MM.1S (cell line): Measurements from ENCODE around the gene CLMN.
A peak's percentile ranks its signal among the peaks of the same experiment; 100 is the strongest.

Source experiments
- DNase-seq: peaks from one replicate; pipeline ENCODE4 v3.0.0-alpha.2; 2015
- H2AFZ ChIP-seq: fragments of 300-600 bp; sonication (generic); 2 replicates; pipeline ENCODE4 v1.6.0; 2016; ENCODE audit warnings: antibody characterized with exemption, low read length
- H3F3A ChIP-seq: fragments of 300-600 bp; sonication (generic); 2 replicates; pipeline ENCODE4 v1.6.1; 2016; ENCODE audit warnings: mild to moderate bottlenecking, antibody characterized with exemption, low read length, moderate library complexity, mixed read lengths; ENCODE audit not compliant: insufficient read depth
- H3K27ac ChIP-seq: fragments of 300-600 bp; sonication (generic); 2 replicates; pipeline ENCODE4 v1.5.1; 2016; ENCODE audit warnings: mild to moderate bottlenecking, low read length
- H3K27me3 ChIP-seq: fragments of 300-600 bp; sonication (generic); replicated peaks from 2 replicates; pipeline ENCODE4 v1.6.0; 2016; ENCODE audit warnings: low read length; ENCODE audit not compliant: insufficient read depth
- H3K36me3 ChIP-seq: fragments of 300-600 bp; sonication (generic); replicated peaks from 2 replicates; pipeline ENCODE4 v1.6.1; 2016; ENCODE audit warnings: mild to moderate bottlenecking, low read length, mixed read lengths; ENCODE audit not compliant: insufficient read depth
- H3K4me1 ChIP-seq: fragments of 300-600 bp; sonication (generic); 2 replicates; pipeline ENCODE4 v1.6.1; 2016; ENCODE audit warnings: low read length, mixed read lengths
- H3K4me2 ChIP-seq: fragments of 300-600 bp; sonication (generic); 2 replicates; pipeline ENCODE4 v1.6.0; 2016; ENCODE audit warnings: low read depth, low read length
- H3K4me3 ChIP-seq: fragments of 300-600 bp; sonication (generic); 2 replicates; pipeline ENCODE4 v1.5.1; 2016; ENCODE audit warnings: low read length, mixed read lengths
- H3K79me2 ChIP-seq: fragments of 300-600 bp; sonication (generic); 2 replicates; pipeline ENCODE4 v1.6.1; 2016; ENCODE audit warnings: mixed run types, low read length, mixed read lengths
- H3K9ac ChIP-seq: fragments of 300-600 bp; sonication (generic); 2 replicates; pipeline ENCODE4 v1.6.1; 2016; ENCODE audit warnings: low read length, mixed read lengths
- H3K9me2 ChIP-seq: fragments of 300-600 bp; sonication (generic); replicated peaks from 2 replicates; pipeline ENCODE4 v1.6.1; 2016; ENCODE audit warnings: mild to moderate bottlenecking, low read length, mixed read lengths; ENCODE audit not compliant: insufficient read depth
- H3K9me3 ChIP-seq: fragments of 300-600 bp; sonication (generic); replicated peaks from 2 replicates; pipeline ENCODE4 v1.6.1; 2016; ENCODE audit warnings: mild to moderate bottlenecking, low read length, mixed read lengths; ENCODE audit not compliant: insufficient read depth
- H4K20me1 ChIP-seq: fragments of 300-600 bp; sonication (generic); 2 replicates; pipeline ENCODE4 v1.6.1; 2016; ENCODE audit warnings: mild to moderate bottlenecking, low read length, moderate library complexity, mixed read lengths; ENCODE audit not compliant: insufficient read depth
- EZH2 ChIP-seq: fragments of 300-600 bp; sonication (generic); optimal IDR thresholded peaks from 2 replicates; pipeline ENCODE3; 2017; ENCODE audit warnings: low read depth, mild to moderate bottlenecking, antibody characterized with exemption, low read length, mixed read lengths
- EZH2phosphoT487 ChIP-seq: fragments of 300-600 bp; sonication (generic); IDR thresholded peaks from 2 replicates; pipeline ENCODE4 v1.6.1; 2018; ENCODE audit warnings: antibody characterized with exemption, low read length
- TF ChIP-seq, protein P1 (sequence below): fragments of 300-600 bp; sonication (generic); IDR thresholded peaks from 2 replicates; pipeline ENCODE4 v1.5.1; 2016; ENCODE audit warnings: antibody characterized with exemption, low read length, mixed read lengths

The CLMN gene

DNA sequence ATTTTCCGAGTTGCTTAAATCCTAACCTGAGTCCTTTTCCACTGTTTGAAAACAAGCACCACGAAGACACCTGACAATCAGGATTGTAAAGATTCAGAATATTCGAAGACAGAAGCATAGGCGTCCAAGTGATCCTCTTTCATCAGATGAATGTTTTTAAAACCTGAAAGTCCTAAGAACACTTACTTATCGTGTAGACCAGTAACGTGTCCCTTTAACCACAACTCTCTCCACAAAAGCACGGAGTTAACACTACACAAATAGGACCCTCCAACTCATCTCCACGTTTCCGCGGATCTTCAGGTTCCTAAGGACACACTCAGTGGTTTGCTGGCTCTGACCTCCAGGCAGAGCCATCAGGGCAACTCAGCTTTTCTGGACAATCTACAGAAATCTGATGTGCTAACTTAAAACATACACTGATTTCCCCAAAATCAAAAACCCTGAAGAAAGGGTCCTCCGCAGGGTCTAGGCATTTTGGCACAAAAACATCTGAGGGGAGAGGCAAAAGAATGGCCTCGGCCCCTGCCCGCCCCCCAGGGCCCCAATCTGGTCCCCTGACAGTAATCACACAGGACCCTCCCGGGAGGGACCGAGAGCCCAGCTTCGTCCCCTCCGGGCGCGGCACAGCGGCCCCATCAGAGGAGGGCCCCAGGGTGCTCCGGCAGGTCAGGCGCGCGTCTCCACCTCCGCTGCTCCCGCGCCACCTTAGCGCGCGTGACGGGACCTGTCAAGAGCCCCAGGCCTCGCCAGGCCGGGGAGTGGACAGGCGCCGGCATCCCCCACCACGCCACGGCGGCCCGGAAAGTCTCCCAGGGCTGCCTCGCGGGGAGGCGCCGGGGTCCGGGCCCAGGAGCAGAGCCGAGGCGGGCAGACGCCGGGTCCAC is 163.3 kb downstream of the CLMN start:
- H3K4me1 ChIP-seq = no peaks in the 10 kb centered on the region; the same call in 1 of the 2 replicates
- no peaks in the 10 kb centered on the region for H3K36me3 ChIP-seq
- no peaks in the 10 kb centered on the region for H3K27me3 ChIP-seq
- H2AFZ ChIP-seq = no peak overlapping the region
- peak overlapping the region; percentile 72 for H3K4me3 ChIP-seq
- peaks cover 53% of the 10 kb centered on the region for H3K79me2 ChIP-seq
- no peak overlapping the region for H3K27ac ChIP-seq
- H3K4me2 ChIP-seq = peak overlapping the region; percentile 88
- DNase-seq = peak; percentile 7
- H3F3A ChIP-seq = no peaks in the 10 kb centered on the region
- TF ChIP-seq EZH2phosphoT487 = no peak
- TF ChIP-seq EZH2 = no peak
- TF ChIP-seq, protein P1, sequence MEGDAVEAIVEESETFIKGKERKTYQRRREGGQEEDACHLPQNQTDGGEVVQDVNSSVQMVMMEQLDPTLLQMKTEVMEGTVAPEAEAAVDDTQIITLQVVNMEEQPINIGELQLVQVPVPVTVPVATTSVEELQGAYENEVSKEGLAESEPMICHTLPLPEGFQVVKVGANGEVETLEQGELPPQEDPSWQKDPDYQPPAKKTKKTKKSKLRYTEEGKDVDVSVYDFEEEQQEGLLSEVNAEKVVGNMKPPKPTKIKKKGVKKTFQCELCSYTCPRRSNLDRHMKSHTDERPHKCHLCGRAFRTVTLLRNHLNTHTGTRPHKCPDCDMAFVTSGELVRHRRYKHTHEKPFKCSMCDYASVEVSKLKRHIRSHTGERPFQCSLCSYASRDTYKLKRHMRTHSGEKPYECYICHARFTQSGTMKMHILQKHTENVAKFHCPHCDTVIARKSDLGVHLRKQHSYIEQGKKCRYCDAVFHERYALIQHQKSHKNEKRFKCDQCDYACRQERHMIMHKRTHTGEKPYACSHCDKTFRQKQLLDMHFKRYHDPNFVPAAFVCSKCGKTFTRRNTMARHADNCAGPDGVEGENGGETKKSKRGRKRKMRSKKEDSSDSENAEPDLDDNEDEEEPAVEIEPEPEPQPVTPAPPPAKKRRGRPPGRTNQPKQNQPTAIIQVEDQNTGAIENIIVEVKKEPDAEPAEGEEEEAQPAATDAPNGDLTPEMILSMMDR = no peak
- no peaks in the 10 kb centered on the region for H3K9me3 ChIP-seq
- no peaks in the 10 kb centered on the region for H4K20me1 ChIP-seq
- no peaks in the 10 kb centered on the region for H3K9me2 ChIP-seq
- H3K9ac ChIP-seq = peak overlapping the region; percentile 73

DNA sequence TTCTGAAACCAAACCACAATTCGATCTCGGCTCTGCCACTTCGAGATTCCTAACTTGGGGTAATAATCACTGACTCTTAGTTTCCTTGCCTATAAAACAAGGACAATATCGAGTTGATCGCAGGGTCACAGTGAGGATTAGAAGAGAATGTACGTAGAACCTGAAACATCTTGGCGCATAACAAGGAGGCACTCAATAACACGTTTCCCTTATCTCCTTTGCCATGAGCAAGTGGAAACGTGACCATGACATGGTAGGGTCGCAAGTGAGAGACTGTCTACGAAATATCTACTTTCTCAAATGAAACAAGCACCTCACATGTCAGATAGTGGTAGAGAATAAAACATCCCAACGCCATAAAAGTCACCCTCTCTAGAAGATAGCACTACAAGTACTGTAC is 164.7 kb downstream of the CLMN start:
- TF ChIP-seq, protein P1 = no peak
- TF ChIP-seq EZH2phosphoT487 = no peak
- no peak for TF ChIP-seq EZH2
- no peak overlapping the region for H3K4me2 ChIP-seq
- H3K4me1 ChIP-seq = no peaks in the 10 kb centered on the region; the same call in 1 of the 2 replicates
- H2AFZ ChIP-seq = no peak overlapping the region
- no peaks in the 10 kb centered on the region for H3F3A ChIP-seq
- H3K36me3 ChIP-seq = no peaks in the 10 kb centered on the region
- H3K27me3 ChIP-seq = no peaks in the 10 kb centered on the region
- no peaks in the 10 kb centered on the region for H4K20me1 ChIP-seq
- H3K4me3 ChIP-seq = no peak overlapping the region
- H3K27ac ChIP-seq = no peak overlapping the region
- H3K9me2 ChIP-seq = no peaks in the 10 kb centered on the region
- DNase-seq = no peak
- H3K9me3 ChIP-seq = no peaks in the 10 kb centered on the region
- no peak overlapping the region for H3K9ac ChIP-seq
- H3K79me2 ChIP-seq = peaks cover 67% of the 10 kb centered on the region

DNA sequence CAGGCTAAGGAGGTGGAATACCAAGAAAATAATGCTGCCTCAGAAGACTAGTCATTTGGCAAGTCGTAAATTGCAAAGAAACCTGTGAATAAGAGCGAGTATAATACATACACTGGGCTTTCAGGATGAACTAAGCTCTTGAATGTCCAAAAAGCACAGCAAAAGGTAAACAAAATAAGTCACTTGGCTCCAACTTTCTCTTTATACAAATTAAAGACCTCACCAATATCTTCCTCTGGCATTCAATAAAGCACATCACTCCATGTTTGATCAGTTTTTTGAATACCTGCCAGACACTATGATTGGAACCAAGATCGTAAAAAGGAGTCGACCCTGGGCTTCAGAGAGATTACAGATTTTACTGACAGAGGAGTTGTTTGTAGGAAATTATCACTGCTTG is 165.8 kb downstream of the CLMN start:
- Histone ChIP-seq H3K27ac (no peak overlapping the region), H3K4me2 (no peak overlapping the region), H3K9me3 (no peaks in the 10 kb centered on the region), H3K9me2 (no peaks in the 10 kb centered on the region), H3F3A (no peaks in the 10 kb centered on the region), H3K9ac (no peak overlapping the region), H3K36me3 (no peaks in the 10 kb centered on the region), H3K4me1 (no peaks in the 10 kb centered on the region; the same call in 1 of the 2 replicates), H3K27me3 (no peaks in the 10 kb centered on the region), H4K20me1 (no peaks in the 10 kb centered on the region), H2AFZ (no peak overlapping the region), H3K79me2 (peaks cover 79% of the 10 kb centered on the region), H3K4me3 (no peak overlapping the region)
- TF ChIP-seq, protein P1 = no peak
- TF ChIP-seq EZH2phosphoT487 = no peak
- no peak for TF ChIP-seq EZH2
- no peak for DNase-seq
